NCI-H446 (cell line): ENCODE results near the gene CCDC73.

ENCODE experiments used
- DNase-seq, 2 experiments: peaks; one replicate each; lab custom pipeline; 2025; lab: John Stamatoyannopoulos, UW

Gene CCDC73

DNA sequence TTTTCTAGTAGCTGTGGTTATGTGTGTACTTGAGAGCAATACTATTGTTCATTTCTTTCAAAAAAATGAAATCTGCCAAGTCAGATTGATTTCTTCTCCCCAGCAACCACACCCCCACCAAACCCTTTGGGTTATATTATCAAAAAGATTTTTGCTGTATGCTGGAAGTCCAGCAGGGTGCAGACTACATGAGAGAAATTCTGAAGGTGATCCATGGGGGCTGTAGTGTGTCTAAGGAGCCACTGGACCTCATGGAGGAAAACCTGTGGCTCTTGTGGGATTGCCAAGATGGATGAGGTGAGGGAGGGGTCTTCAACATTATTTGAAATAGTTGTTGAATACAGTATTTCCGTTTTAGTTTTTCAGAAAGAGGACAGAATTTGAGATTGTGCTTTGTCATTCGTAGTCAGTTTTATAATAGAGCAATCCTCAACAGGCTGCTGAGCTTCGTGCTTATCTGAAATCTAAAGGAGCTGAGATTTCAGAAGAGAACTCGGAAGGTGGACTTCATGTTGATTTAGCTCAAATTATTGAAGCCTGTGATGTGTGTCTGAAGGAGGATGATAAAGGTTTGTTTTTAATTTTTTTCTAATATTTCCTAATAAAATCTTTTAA is 207.8 kb downstream of the CCDC73 start:
- no peak for DNase-seq

DNA sequence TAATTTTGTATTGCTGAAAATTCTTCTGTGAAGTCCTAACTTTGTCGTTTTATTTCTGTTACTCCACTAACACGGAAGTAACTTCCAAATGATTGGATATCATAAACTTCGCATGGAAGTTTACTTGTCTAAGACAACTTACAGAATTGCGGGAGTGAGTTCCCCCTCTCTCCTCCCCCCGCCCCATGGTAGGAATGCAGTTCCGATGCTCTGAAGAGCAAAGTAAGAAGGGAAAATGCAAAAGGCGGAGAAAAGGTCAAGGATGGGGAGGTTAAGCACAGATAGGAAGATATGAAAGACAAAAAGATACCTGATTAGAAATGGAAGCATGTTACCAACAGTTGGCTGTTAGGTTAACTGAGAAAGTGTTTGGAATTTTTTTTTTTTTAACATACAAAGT is 209.5 kb downstream of the CCDC73 start:
- no peak for DNase-seq

DNA sequence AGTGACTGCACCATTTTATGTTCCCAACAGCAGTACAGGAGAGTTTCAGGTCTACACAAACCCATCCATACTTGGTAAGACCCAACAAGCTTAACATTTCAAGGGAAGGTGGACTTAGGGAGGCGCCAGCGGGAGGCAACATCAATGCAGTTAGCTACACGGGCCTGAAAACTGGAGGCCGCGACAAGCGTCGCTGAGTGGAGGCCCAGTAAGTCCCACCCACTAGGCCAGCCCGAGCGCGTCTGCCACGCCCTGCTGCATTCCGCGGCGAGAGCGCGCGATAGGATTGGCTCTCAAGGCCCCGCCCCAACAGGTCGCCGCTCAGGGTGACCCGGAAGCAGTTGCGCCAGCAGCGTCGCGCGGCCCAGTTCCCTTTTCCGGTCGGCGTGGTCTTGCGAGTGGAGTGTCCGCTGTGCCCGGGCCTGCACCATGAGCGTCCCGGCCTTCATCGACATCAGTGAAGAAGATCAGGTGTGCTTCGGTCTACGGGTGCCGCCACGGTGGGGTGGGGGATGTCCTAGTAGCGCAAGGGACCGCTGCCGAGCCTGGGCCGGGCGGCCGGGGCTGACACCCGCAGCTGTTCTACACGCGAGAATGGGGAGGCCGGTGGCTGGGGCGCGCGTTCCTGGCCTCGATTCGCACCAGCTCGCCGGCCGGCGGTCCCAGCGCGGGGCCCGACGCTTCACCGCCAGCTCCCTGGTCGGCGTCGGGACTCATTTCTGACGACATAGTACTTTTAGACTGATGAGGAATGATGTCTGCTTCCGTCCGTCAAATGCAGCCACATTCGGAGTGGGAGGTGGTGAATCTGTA is 210.8 kb downstream of the CCDC73 start, which contains the start of gene EIF3M:
EIF3M (plus strand) TSS at position 373 of the 813 bp plus-strand sequence; CDS start at position 430, 57 bp downstream.
- peak; percentile 91 to 97 for DNase-seq

DNA sequence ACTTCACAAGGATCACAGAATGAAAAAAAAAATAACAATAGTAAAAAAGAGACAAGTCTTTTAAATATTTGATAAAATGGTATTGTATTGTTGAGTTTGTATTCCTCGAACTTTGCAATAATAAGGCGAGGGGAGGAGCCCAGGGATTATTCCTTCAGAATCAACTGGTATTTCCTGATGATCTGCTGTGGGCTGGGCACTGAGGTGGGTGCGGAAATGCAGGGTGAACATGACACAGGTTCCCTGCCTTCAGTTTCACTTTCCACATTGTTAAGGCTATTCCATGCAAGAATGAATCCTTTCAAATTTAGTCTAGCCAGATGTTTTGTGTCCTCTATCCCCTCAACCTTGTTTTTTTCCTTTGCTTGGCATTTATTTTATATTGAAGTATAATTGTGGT is 212.9 kb downstream of the CCDC73 start:
- no peak for DNase-seq

DNA sequence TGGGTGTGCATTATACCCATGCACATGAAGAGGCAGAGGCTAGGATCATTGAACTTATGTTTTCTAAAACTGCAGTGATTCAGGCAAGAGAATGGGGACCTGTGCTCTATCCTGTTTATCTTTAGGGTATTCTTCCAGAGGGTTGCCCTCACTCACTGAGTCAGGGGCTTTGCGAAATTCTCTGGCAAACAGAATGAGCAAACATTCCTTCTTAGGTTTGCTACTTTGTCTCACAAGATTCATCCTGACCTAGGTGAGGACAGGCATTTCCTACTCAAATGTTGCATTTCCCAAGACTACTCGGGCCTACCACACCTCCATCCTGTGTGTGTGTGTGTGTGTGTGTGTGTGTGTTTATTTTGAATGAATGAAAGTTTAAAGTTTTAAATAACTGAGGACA is 213.5 kb downstream of the CCDC73 start:
- no peak for DNase-seq

DNA sequence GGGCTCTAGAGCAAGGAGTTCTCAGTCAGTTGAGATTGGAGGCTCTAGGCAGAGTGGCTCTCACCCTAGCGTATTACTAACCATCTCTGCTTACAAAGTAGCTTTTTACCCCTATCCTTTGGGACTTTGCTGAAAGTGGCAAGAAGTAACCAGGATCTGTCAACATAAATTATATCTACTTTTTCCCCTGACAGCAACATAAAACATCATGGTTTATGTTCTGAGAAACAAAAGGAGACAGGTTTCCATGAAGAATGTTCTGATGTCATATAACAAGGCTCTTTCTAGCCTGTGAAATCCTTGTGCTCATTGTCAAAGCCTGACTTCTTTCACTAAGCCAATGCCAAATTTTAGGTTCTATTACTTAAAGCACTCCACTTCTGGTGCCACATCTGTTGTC is 218.0 kb downstream of the CCDC73 start:
- no peak for DNase-seq

DNA sequence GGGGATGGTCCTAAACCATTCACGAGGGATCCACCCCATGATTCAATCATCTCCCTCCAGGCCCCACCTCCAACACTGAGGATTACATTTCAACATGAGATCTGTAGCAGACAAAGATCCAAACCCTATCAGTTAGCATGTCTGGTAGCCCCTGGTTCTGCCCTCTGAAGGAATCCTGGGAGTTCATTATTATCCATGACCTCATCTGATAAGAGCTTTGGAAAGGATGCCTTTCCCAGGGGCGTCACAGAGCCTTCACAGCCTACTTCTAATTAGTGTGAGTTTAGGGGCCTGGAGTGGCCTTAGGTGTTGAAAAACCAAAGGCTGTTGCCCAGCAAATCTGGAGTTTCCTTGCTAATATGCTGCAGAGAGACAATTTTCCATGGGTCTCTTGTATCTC is 219.4 kb downstream of the CCDC73 start:
- DNase-seq, result no peak

DNA sequence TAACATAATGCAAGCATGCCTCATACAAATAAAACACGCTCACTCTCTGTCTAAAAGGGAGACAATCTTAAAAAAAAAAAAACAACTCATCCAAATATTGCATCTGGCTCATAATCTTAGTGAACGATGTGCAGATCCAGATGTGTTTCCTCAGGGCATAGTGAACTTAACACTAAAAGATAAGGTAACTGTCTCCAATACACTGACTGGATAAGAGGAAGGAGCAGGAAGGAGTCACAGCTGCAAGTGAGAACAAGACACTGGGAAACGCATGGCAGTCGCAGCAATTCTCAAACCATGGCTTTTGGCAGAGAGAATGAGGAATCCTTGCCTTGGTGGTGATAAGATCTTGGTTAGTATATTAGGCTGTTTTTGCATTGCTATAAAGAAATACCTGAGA is 220.0 kb downstream of the CCDC73 start:
- no peak for DNase-seq

DNA sequence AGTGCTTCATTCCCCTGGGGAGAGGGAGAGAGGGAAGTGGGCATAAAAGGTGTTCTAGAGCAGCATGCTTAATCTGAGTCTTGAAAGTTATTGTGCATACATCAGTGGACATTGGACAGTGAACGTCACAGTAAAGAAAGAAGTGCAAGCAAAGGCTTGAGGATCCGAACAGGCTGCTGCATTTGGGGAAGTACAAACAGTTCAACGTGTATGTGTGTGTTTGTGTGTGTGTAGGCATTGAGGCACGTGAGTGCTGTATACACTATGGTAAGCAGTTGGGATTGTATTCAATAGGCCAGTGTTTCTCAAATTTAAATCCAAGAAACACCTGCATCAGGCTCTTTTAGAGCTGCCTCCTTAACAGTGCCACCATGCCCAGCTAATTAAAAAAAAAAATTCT is 221.2 kb downstream of the CCDC73 start:
- DNase-seq, result no peak

DNA sequence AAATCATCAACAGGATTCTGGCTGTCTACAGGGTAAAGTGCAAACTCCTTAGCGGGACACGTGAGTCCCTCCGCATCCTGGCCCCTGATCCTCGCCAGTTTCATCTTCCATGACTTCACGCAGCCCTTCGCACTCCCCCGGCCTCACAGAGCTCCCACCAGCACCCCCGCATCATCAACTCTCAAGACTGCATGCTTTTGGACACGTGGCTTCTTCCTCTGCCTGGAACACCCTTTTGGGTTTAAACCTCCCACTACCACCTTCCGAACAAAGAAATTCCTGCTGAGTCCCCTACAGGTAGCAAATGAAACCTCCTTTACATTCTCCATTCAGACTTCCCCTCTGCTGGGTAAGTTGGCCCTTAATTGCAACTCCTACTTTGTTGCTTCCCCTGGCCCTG is 223.4 kb downstream of the CCDC73 start:
- no peak for DNase-seq

DNA sequence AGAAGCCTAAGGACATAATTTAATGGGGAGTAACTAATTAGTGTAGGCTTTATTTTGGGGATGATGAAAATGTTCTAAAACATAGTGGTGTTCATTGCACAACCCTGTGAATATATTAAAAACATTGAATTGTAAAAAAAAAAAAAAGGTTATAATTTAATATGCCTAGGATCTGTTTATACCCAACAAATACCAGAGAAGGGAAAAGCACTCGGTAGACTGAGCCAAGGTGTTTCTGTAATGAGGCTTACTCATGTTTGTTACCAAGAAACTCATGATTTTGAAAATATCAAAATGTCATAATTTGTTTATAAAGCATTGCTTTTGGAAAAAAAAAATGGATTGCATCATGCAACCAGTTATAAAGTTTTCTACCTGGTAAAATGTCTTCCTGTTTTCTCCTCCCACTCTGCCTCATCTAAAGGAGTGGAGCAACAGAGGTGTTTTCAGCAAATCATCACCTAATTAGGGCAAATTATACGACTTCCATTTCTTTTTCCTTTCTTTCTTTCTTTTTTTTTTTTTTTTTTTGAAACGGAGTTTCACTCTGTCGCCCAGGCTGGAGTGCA is 225.1 kb downstream of the CCDC73 start:
- DNase-seq, result no peak

DNA sequence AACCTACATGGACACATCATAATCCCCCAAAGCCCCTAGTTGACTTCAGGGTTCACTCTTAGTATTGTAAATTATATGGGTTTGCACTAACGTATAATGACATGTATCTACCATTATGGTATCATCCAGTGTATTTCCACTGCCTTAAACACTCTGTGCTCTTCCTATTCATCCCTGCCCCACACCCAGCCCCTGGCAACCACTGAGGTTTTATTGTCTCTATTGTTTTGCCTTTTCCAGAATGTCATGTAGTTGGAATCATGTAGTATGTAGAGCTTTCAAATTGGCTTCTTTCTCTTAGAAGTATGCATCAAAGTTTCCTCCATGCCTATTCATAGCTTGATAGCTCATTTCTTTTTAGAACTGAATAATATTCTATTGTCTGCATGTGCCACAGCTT is 227.3 kb downstream of the CCDC73 start:
- DNase-seq, result no peak

DNA sequence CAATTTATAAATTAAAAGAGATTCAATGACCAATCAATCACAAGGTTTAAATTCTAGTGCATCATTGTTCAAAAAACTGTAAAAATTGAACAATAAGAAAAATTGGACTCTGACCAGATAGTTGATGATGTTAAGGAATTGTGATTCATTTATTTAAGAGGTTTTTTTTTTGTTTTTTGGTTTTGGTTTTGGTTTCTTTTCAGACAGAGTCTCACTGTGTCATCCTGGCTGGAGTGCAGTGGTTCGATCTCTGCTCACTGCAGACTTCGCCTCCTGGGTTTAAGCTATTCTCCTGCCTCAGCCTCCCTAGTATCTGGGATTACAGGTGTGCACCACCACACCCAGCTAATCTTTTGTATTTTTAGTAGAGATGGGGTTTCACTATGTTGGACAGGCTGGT is 227.9 kb downstream of the CCDC73 start:
- no peak for DNase-seq

DNA sequence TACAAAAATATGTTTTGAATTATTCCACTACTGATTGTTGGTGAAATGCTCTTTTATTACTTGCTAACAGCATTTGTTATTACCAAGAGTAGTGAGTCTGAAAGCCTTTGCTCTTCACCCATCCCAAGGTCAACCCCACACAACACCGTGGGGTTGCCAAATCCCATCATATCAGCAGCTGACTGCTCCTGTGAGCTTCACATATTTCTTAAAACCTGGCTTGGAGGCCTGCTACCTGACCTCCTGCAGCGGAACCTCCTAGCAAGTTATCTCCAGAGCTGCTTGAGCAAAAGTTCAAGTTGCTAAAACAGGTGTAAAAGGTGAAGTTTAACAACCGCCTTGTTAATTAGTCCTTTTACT is 230.9 kb downstream of the CCDC73 start:
- no peak for DNase-seq

DNA sequence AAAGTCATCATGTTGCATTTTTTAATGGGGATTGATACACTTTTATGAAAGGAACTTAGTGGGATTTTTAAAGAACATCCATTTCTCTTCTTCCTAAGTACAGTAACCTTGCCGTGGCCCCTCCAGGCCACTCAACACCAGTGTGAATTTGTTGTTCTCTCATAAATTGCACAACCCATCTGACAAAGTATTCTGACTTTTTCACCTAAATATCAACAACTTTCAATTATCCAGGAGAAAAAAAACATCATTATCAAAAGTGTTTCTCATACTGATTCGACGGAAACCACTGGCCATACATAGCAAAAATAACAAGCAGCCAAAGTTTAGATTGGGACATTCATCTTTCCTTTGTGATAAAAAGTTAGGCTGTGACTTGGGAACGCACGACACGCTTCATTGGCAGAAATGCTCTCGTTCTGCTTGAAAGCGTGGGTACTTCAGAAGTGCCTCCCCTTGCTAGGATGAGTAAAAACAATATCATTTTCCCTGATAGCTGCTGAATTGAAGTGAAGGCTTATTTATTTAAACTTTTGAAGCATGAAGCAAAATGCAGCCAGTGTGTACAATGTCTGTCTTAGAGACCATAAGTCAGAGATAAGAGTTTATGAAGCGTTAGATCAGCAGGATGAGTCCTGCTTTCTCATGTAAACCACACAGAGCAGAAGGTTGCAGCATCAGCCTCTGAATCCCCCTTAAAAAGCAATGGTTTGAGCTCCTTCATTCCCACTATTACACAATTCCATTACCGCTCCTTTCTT is 231.4 kb downstream of the CCDC73 start:
- DNase-seq, result no peak

DNA sequence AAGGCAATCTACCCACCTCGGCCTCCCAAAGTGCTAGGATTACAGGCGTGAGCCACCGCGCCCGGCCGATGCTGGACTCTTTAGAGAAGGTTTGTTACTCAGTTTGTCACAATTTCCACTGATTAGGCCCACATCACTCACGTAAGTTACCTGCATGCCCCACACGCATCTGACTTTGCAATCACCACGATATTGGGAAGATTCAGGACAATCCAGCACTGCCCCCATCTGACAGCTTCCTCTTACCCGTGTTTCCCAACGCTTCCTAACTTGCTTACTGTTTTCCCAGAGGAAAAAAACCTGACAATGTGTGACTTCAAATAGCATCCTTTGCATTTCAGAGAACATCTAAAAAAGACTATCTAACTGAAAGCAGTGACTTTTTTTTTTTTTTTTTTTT is 232.6 kb downstream of the CCDC73 start:
- DNase-seq, result no peak

DNA sequence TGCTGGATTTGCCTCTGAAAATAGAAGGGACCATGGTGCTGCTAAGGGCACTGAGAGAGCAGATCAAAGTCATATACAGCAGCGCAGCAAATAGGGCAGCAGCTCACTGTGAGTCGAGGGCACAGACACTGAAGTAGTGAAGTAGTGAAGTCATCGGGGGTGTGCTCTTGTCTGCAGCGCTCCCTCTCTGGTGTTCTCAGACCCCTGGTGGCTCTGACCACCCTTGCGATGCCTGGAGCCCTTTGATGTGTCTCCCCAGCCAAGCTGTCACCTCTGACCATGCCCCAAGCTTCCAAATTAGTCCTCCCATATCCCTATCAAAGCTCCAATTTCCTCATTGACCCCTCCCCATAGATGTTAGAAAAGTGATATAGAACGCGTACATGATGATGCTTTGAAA is 238.6 kb downstream of the CCDC73 start:
- no peak for DNase-seq

DNA sequence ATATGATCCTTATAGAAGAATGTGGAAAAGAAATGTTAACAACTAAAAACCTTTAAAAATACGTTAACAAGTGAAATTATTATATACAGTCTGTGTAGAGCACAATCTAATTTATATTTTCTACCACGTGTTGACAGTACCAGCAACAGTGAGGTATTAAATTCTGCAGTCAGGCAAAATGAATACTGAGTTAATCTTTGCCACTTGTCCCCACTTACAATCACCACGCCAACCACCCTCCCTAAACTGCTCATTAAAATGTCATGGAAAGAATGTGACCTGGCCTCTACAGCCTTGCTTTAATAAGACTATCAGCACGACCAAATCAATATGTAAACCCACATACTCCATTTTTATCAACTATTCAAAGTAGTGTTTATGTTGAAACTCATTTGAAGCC is 239.4 kb downstream of the CCDC73 start:
- no peak for DNase-seq
